GM20000 (cell line): Measurements from ENCODE around the gene CCDC196.
"Not testable (repeated sequence)": the region's sequence is repeated elsewhere in the genome, so short reads cannot be mapped to it uniquely, and the experiment has no call there.

ENCODE experiments used
- DNase-seq: peaks from one replicate; pipeline ENCODE4 v3.0.0; 2012; ENCODE audit warnings: low spot score
- CTCF ChIP-seq: IDR thresholded peaks from 2 replicates; pipeline ENCODE4 v1.5.1; 2012; ENCODE audit warnings: mild to moderate bottlenecking, control low read depth; ENCODE audit errors: extremely low read depth, missing control alignments

Gene CCDC196

GRCh38 chr14:66540038-66540437 lies 53.9 kb downstream of the CCDC196 start:
- no peak for TF ChIP-seq CTCF
- no peak for DNase-seq

GRCh38 chr14:66541627-66542026 lies 55.5 kb downstream of the CCDC196 start:
- no peak for DNase-seq
- no peak for TF ChIP-seq CTCF

GRCh38 chr14:66543996-66544395 lies 57.8 kb downstream of the CCDC196 start:
- no peak for TF ChIP-seq CTCF
- no peak for DNase-seq

GRCh38 chr14:66545191-66545590 lies 59.0 kb downstream of the CCDC196 start:
- DNase-seq = not testable (repeated sequence)

GRCh38 chr14:66545751-66546150 lies 59.6 kb downstream of the CCDC196 start:
- DNase-seq = not testable (repeated sequence)
